ENCODE results near the gene CMPK1.

DNA sequence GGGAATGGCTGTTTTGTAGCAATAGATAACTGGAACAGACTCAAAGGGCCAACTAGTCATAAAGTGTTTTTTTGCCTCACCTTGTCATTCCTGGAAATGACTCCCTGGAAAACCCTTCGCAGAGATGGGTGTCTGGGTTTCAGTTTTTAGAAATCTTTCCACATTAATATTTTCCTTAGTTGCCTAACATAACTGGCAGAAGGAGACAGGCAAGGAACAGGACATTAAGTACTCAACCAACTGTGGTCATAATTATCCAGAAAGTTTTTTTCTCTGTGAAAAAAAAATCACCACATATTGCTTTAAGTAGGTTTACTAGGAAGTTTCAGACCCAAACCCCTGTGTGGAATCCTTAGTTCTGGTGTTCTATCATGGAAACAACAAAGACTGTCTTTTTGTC, 3.4 kb upstream of the CMPK1 start:
- TF ChIP-seq SP1 (IDR thresholded peaks at IDR 0.05; ENCODE audit: low read depth, low read length) (no peak), EP300 (IDR thresholded peaks at IDR 0.05; ENCODE audit: borderline replicate concordance in 1 of 2, low read depth in 2 of 2, low read length in 2 of 2) (no peak), POLR2AphosphoS5 (IDR thresholded peaks at IDR 0.05; ENCODE audit: low read depth, low read length) (no peak), KDM1A (IDR thresholded peaks at IDR 0.05; ENCODE audit: borderline replicate concordance, low read length) (no peak), TEAD4 (IDR thresholded peaks at IDR 0.05; ENCODE audit: low read depth, low read length) (no peak), BCL11A (IDR thresholded peaks at IDR 0.05; ENCODE audit: low read depth in 2 of 2, low read length in 2 of 2) (no peak), POLR2A (IDR thresholded peaks at IDR 0.05; ENCODE audit: control extremely low read depth in 1 of 2, low read depth in 2 of 2, low read length in 2 of 2) (no peak), BRCA1 (IDR thresholded peaks at IDR 0.05; ENCODE audit: low read depth, low read length) (no peak), CBX8 (IDR thresholded peaks at IDR 0.05; ENCODE audit: borderline replicate concordance, low read depth, low read length) (no peak), TAF1 (IDR thresholded peaks at IDR 0.05; ENCODE audit: low read depth, low read length) (no peak), ZNF274 (IDR thresholded peaks at IDR 0.05; ENCODE audit: borderline replicate concordance, extremely low read depth, low read length) (no peak), RXRA (IDR thresholded peaks at IDR 0.05; ENCODE audit: insufficient read depth, low read depth, low read length) (no peak), EGR1 (IDR thresholded peaks at IDR 0.05; ENCODE audit: borderline replicate concordance, low read depth, low read length) (no peak)
- TF ChIP-seq, protein P1, sequence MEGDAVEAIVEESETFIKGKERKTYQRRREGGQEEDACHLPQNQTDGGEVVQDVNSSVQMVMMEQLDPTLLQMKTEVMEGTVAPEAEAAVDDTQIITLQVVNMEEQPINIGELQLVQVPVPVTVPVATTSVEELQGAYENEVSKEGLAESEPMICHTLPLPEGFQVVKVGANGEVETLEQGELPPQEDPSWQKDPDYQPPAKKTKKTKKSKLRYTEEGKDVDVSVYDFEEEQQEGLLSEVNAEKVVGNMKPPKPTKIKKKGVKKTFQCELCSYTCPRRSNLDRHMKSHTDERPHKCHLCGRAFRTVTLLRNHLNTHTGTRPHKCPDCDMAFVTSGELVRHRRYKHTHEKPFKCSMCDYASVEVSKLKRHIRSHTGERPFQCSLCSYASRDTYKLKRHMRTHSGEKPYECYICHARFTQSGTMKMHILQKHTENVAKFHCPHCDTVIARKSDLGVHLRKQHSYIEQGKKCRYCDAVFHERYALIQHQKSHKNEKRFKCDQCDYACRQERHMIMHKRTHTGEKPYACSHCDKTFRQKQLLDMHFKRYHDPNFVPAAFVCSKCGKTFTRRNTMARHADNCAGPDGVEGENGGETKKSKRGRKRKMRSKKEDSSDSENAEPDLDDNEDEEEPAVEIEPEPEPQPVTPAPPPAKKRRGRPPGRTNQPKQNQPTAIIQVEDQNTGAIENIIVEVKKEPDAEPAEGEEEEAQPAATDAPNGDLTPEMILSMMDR (IDR thresholded peaks at IDR 0.05; ENCODE audit: control extremely low read depth in 1 of 3, insufficient read depth in 1 of 3, low read depth in 1 of 3, low read length in 3 of 3): no peak
